Endometrial microvascular endothelial cells (primary cell): ENCODE data around the gene MIGA1. TPM values are rescaled to one million over a fixed set of nuclear protein-coding genes. Genes with fewer than 3 reads are reported as not detected.
"Not testable (repeated sequence)": the region's sequence is repeated elsewhere in the genome, so short reads cannot be mapped to it uniquely, and the experiment has no call there.

ENCODE experiments used
- in situ Hi-C: cut with HindIII; loops from 2 replicates; pipeline ENCODE4 v1.10.0; 2017; ENCODE audit warnings: low sequenced_read_pairs, low pct_unique_long_range_greater_than_20kb; ENCODE audit errors: inconsistent ontology term
- total RNA-seq: library from RNA; depleted of rRNA; stranded (reverse); fragments of >200 nt; gene quantifications from one replicate; pipeline ENCODE4 v1.2.3, GENCODE V29; 2015; ENCODE audit errors: inconsistent ontology term

MIGA1 gene
- total RNA-seq, 1 donor from 2014 or later, result 9.1 TPM

GRCh38 chr1:77796695-77797405, 17.4 kb downstream of the MIGA1 start:
- in situ Hi-C loops, result no loop called here

GRCh38 chr1:77797991-77798390, 18.5 kb downstream of the MIGA1 start:
- in situ Hi-C loops, result no loop called here

GRCh38 chr1:77802026-77802425, 22.6 kb downstream of the MIGA1 start:
- in situ Hi-C loops, result no loop called here

GRCh38 chr1:77803371-77803770, 23.9 kb downstream of the MIGA1 start:
- in situ Hi-C loops, result no loop called here

DNA sequence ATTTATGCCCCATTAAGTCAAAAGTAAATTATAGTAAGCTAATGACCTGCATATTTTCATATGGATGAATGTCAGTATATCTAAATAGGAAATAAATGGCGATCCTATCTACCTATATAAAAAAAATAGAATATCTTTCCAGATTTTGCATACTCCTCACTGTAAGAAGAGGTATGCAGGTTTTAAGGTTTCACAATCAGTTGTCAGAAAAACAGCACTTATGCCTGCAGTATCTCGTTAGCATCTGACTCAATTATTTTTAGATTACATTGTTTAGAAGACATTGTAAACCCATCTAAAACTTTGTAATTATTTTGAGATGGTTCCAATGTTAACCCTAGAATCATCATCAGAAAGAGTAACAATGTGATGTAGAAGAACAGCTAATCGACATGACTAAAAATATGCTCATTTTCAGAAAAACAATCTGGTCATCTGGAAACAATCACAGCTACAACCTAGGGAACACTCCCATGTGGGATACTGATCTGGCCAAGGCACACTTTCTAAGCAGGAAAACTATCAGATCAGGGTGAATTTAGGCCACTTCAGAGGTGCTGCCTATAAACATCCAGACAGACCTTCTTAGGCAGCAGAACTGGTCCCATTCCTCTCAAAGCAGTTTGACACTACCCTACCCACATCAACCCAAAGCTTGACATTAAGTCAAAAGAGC, 30.5 kb downstream of the MIGA1 start:
- in situ Hi-C loops, result not testable (repeated sequence)

DNA sequence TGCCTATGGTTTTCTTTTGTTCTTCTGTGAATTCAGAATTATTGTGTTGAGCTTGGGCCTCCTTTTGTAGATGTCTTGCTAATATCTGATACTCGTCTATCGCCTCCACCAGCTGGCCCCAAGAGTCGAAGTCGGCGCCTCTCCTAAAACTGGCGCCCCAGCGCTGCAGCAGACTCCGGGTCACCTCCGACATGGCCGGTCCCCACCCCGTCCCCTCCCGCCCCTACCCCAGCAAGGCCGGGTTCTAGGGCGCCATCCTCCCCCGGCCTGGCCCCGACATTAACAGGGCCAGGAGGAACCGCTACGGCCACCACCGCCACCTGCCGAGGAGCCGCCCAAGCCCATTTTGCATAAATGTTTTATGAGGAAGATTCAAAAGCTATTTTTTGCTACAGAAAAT, 32.1 kb downstream of the MIGA1 start:
- in situ Hi-C loops, result not testable (repeated sequence)

DNA sequence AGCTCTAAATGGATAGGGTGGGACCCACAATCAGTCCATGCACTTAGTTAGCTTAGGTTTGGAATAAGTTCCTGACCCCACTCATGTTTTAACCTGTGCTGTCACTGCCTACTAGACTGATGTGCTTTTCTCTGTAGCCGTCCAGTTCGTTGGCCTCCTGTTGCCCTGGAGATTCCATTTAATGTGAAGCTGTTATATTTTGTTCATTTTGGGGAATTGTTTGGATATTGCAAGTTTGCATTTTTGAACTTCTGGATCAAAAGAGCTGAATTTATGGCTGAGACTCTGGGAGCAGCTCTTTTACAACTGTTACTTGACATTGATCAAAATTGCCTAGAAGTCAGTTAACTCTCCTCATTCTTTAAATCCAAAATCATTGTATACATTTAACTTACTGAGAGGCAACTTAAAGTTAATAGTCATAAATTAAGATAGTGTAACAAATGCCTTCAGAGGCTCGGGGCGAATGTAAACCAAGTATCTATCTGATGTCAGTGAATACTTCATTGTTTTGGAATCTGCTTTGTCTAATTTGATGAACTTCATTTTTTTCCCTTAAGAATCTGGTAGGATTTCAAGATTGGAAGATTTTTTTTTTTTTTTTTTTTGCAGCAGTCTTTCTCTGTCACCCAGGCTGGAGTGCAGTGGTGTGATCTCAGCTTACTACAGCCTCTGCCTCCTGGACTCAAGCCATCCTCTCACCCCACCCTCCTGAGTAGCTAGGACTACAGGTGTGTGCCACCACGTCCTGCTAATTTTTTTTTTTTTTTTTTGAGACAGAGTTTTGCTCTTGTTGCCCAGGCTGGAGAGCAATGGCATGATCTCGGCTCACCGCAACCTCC, 38.1 kb downstream of the MIGA1 start:
- in situ Hi-C loops, result no loop called here

DNA sequence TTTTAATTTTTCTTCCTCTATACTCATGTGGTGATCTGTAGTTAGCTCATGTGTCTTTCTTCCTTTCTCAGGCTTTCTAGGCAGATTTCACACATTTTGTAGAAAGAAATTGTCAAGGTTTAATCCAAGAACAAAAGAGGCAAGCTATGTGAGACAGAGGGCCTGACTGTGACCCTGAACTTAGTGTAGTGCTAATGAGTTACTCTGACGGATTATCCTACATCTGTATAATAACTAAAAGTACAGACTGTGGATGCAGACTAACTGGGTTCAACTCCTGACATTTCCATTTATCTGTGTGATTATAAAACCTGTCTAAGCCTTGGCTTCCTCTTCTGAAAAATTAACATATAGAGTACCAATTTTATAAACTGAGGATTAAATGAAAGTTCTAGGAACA, 40.7 kb downstream of the MIGA1 start:
- in situ Hi-C loops, result no loop called here

GRCh38 chr1:77824079-77824478, 44.6 kb downstream of the MIGA1 start:
- in situ Hi-C loops, result no loop called here

DNA sequence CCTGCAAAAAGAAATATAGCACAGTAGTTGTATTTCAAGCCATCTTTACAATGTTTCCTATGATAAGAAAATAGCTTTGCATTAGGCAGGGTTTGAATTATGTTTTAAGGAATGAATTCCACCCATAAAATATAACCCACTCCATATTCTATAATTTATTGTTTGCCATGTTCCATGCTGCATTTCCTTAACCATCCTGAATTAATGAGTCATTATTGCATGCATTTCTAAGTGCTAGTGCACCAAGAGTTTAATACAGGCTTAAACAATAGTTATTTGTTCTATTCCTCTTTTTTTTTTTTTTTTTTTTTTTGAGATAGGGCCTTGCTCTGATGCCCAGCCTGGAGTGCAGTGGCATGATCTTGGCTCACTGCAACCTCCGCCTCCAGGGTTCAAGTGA, 45.2 kb downstream of the MIGA1 start:
- in situ Hi-C loops, result no loop called here

DNA sequence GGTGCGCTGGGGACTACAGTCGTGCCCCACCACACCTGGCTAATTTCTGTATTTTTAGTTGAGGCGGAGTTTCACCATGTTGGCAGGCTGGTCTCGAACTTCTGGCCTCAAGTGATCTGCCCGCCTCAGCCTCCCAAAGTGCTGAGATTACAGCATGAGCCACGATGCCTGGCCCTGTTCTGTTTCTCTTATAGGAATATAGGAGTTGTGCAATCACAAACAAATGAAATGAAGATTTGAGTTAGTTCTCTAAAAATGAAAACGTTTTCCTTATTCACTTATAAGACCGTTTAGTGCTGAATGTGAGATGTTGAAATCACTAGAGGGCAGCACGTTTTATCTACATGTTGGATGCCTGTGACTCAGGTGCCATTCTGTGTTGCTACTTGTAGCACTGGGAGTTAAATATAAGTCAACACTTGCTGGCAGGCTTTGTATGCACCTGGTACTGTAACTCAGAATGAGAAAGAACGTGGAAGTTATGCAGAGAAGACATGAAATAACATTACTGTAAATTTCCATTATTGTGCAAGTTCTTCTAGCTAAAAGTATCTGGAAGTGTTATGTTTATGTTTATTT, 45.8 kb downstream of the MIGA1 start:
- in situ Hi-C loops, result no loop called here

DNA sequence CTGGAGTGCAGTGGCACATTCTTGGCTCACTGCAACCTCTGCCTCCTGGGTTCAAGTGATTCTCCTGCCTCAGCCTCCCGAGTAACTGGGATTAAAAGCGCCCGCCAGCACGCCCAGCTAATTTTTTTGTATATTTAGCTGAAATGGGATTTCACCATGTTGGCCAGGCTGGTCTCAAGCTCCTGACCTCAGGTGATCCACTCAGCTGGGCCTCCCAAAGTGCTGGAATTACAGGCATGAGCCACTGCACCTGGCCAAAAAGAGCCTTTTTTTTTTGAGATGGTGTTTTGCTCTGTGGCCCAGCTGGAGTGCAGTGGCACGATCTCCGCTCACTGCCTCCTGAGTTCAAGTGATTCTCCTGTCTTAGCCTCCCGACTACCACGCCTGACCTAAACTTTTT, 47.4 kb downstream of the MIGA1 start:
- in situ Hi-C loops, result not testable (repeated sequence)

GRCh38 chr1:77828098-77828497, 48.6 kb downstream of the MIGA1 start:
- in situ Hi-C loops, result no loop called here

DNA sequence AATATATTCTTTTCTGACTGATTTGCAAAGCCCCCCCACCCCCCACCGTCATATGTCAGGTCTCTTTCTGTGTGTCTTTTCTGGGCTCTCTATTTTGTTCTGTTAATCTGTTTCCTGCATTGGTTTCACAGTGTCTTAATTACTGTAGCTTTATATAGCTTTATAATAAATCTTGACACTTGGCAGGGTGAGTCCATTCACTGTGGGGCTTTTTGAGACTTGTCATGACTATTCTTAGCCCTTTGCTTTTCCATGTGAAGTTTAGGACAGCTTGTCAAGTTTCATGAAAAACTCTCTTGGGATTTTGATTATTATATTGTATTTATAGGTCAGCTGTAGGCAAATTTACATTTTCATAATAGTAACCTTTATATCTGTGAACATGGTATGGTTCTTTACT, 50.4 kb downstream of the MIGA1 start:
- in situ Hi-C loops, result no loop called here

- in situ Hi-C loops, result no loop called here
These were observed 51.5 kb downstream of the MIGA1 start for GRCh38 chr1:77830946-77831345.

DNA sequence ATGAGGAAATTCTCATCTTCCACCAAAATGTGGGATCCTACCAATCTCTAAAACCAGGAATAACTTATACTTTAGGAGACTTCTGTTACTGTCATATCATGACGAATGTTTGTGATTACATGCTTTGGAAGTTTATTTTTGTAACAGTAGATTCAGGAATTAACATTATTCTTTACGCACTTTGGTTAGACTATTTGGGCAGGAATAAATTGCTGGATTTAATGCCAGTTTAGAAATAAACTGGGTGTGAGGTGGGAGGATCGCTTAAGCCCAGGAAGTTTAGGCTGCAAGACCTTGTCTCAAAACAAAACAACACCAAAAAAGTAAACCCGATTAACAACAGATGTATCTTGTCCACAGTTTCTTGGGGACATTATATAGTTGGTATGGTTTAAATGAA, 52.1 kb downstream of the MIGA1 start:
- in situ Hi-C loops, result no loop called here

- in situ Hi-C loops, result no loop called here
These were observed 52.7 kb downstream of the MIGA1 start for GRCh38 chr1:77831976-77832711.

GRCh38 chr1:77832901-77833300, 53.5 kb downstream of the MIGA1 start:
- in situ Hi-C loops, result no loop called here
